Umbilical cord (tissue), 1 donor: Measurements from ENCODE around the gene RABGAP1. TPM values are rescaled to one million over a fixed set of nuclear protein-coding genes. Genes with fewer than 3 reads are reported as not detected.

Experiments
- total RNA-seq: library from RNA; depleted of rRNA; stranded (reverse); fragments of >200 nt; gene quantifications from one replicate; pipeline ENCODE4 v1.2.3, GENCODE V29; 2014; ENCODE audit warnings: low replicate concordance; ENCODE audit not compliant: insufficient read depth

Gene RABGAP1
- total RNA-seq, 1 donor from 2014 or later = 226 TPM

Other genes with a start within 250 kb of the RABGAP1 start
- gene OR1L4, start 217.0 kb upstream of the RABGAP1 start, total RNA-seq = not detected
- gene OR1L6, start 198.7 kb upstream of the RABGAP1 start, total RNA-seq = 1.2 TPM
- 1.2 TPM for gene OR5C1, start 152.1 kb upstream of the RABGAP1 start, total RNA-seq
- gene OR1K1, start 140.9 kb upstream of the RABGAP1 start, total RNA-seq = not detected
- 24.1 TPM for gene PDCL, start 112.4 kb upstream of the RABGAP1 start, total RNA-seq
- gene RC3H2, start 35.7 kb upstream of the RABGAP1 start, total RNA-seq = 44.1 TPM
- gene ZBTB6, start 27.7 kb upstream of the RABGAP1 start, total RNA-seq = 13.2 TPM
- gene ZBTB26, start 9.5 kb upstream of the RABGAP1 start, total RNA-seq = 4.3 TPM
- gene GPR21, start 92.6 kb downstream of the RABGAP1 start, total RNA-seq = 20.9 TPM